ENCODE measurements around the gene ERCC5.

ERCC5 gene

DNA sequence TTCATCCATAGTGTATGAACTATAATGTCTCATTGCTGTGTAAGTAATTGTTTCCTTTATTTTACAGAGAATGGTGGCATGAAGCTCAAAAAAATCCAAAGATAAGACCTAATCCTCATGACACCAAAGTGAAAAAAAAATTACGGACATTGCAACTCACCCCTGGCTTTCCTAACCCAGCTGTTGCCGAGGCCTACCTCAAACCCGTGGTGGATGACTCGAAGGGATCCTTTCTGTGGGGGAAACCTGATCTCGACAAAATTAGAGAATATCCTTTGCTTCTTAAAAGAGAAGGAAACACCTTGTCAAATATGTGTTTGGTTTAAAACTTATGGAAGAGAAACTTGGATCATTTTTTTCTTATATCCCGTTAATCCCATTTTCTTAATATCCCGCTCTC lies 26.3 kb downstream of the ERCC5 start:
- no peaks in the 10 kb centered on the region for H3K27me3 Mint-ChIP-seq (ENCODE audit: low read depth)
- H3K4me1 Mint-ChIP-seq = peaks cover 5% of the 10 kb centered on the region
- no peak for TF ChIP-seq CTCF (IDR thresholded peaks at IDR 0.05; ENCODE audit: unreplicated experiment in 3 of 3)
- no peaks in the 10 kb centered on the region for H3K9me3 Mint-ChIP-seq
- no peak overlapping the region for H3K27ac Mint-ChIP-seq
- peaks cover 67% of the 10 kb centered on the region for H3K36me3 Mint-ChIP-seq (ENCODE audit: low read depth)
- no peak overlapping the region for H3K4me3 Mint-ChIP-seq

DNA sequence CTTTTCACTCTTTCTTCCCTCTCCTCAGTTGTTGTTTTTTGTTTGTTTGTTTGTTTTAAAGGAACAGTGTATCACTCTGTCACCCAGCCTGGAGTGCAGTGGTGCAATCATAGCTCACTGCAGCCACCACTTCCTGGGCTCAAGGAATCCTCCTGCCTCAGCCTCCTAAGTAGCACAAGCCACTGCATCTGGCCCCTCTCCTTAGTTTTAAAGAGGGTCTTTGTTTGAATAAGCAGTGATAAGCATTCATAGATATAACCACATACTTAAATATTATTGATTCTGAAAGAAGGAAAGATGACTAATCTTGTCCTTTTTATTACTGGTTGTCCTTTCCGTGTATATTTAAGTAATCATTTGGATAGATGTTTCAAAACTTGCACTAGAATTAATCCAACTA lies 26.7 kb downstream of the ERCC5 start:
- Mint-ChIP-seq H3K36me3 (ENCODE audit: low read depth) (peaks cover 67% of the 10 kb centered on the region), H3K4me1 (peaks cover 5% of the 10 kb centered on the region), H3K4me3 (no peak overlapping the region), H3K27me3 (ENCODE audit: low read depth) (no peaks in the 10 kb centered on the region), H3K27ac (no peak overlapping the region), H3K9me3 (no peaks in the 10 kb centered on the region)
- no peak for TF ChIP-seq CTCF (IDR thresholded peaks at IDR 0.05; ENCODE audit: unreplicated experiment in 3 of 3)

DNA sequence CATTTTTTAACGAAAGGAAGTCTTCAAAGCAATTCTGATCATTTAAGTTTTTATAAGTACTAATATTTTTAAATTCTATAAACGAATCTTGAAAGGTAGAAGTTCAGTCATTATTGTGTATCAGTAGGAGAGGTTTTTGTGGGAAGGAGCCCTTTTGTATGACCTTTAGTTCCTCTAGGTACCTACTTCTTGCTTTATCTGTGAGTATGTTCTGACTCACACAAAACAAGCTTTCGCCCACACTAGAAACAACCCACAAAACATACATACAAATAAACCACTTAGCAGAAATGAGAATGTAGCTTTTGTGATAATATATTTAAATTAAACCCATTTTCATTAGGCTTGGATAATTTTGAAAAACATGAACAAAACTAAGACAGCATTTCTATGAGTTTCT lies 27.8 kb downstream of the ERCC5 start:
- Mint-ChIP-seq H3K36me3 (ENCODE audit: low read depth) (peaks cover 62% of the 10 kb centered on the region), H3K27ac (no peak overlapping the region), H3K4me1 (peaks cover 10% of the 10 kb centered on the region), H3K27me3 (ENCODE audit: low read depth) (no peaks in the 10 kb centered on the region), H3K4me3 (no peak overlapping the region), H3K9me3 (no peaks in the 10 kb centered on the region)
- TF ChIP-seq CTCF (IDR thresholded peaks at IDR 0.05; ENCODE audit: unreplicated experiment in 3 of 3) = no peak

- peaks cover 18% of the 10 kb centered on the region for H3K4me1 Mint-ChIP-seq
- no peak overlapping the region for H3K27ac Mint-ChIP-seq
Observed at GRCh38 chr13:102875256-102875655, 29.4 kb downstream of the ERCC5 start.

DNA sequence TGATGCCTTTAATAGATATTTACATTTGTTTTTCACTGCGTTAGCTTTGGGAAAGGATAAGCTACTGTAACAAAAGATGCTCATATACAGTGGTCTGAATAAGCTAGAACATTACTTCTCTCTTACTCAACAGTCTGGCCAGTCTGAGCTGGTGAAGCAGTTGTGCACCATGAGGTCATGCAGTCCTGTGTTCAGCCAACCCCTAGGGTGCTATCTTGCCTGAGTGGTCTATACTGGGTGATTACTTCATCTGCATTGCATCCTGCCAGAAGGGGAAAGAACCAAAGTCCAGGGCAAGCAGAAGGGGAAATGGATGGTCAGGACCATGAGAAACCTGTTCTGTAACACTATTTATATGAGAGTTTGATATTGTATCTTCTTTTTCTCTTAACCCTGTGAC lies 31.5 kb downstream of the ERCC5 start:
- Mint-ChIP-seq H3K4me1 (peaks cover 13% of the 10 kb centered on the region), H3K36me3 (ENCODE audit: low read depth) (peaks cover 44% of the 10 kb centered on the region)
- no peak for TF ChIP-seq CTCF (IDR thresholded peaks at IDR 0.05; ENCODE audit: unreplicated experiment in 3 of 3)

More at GRCh38 chr13:102875256-102875655, 29.4 kb downstream of the ERCC5 start:
- no peak for TF ChIP-seq CTCF (IDR thresholded peaks at IDR 0.05; ENCODE audit: unreplicated experiment in 3 of 3)
- Mint-ChIP-seq H3K9me3 (no peaks in the 10 kb centered on the region), H3K36me3 (ENCODE audit: low read depth) (peaks cover 58% of the 10 kb centered on the region), H3K4me3 (no peak overlapping the region), H3K27me3 (ENCODE audit: low read depth) (no peaks in the 10 kb centered on the region)

DNA sequence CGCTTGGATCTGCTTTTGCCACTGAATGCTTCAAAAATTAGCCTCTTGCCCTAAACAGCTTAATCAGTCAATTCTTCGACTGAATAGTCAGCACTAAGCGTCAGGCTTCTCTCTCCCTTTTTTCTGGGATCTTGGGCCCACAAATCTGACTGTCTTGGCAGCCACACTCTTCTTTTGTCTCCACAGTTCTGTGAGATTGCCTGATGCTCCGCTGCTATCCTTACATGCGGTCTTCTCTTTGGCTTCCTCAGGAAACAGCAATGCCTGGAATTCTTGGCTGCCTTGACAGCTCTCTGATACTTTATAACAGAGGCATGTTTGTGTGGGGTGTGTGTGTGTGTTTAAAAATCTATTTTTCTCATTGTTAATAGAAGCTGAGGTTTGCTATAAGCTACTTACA lies 32.6 kb downstream of the ERCC5 start:
- Mint-ChIP-seq H3K4me3 (no peak overlapping the region), H3K36me3 (ENCODE audit: low read depth) (peaks cover 37% of the 10 kb centered on the region), H3K27me3 (ENCODE audit: low read depth) (no peaks in the 10 kb centered on the region), H3K9me3 (no peaks in the 10 kb centered on the region), H3K4me1 (peaks cover 13% of the 10 kb centered on the region), H3K27ac (peak overlapping the region in 2 of 3 experiments; percentile 45 to 51)
- no peak for TF ChIP-seq CTCF (IDR thresholded peaks at IDR 0.05; ENCODE audit: unreplicated experiment in 3 of 3)

More for the DNA sequence above, 31.5 kb downstream of the ERCC5 start:
- no peak overlapping the region for H3K27ac Mint-ChIP-seq
- H3K4me3 Mint-ChIP-seq = no peak overlapping the region
- no peaks in the 10 kb centered on the region for H3K9me3 Mint-ChIP-seq
- H3K27me3 Mint-ChIP-seq (ENCODE audit: low read depth) = no peaks in the 10 kb centered on the region

All from nephron (organoid).